K562 (cell line): ENCODE results near the gene ZFAND3. TPM values are rescaled to one million over a fixed set of nuclear protein-coding genes. Genes with fewer than 3 reads are reported as not detected.

Experiments used
- ATAC-seq: fragments of 200-7000 bp; cut with Tn5 transposase; 3 replicates; pipeline ENCODE4 v1.9.1; 2020; ENCODE audit warnings: moderate library complexity
- BruUV-seq: library from RNA; stranded (reverse); fragments of 400-500 nt; replicated peaks from 2 replicates; lab custom pipeline; 2021; lab: Mats Ljungman, UMichigan
- CTCF ChIA-PET: fragments of 300-600 bp; formaldehyde crosslinking; extraction: SDS; loops from one replicate; lab custom pipeline; 2021; ENCODE audit warnings: low intra/inter-chr PET ratio; lab: Yijun Ruan, JAX
- POLR2A ChIA-PET: fragments of 300-600, 350-650 bp; sonication (Branson Sonifier 250); formaldehyde crosslinking; extraction: SDS; loops from one replicate; lab custom pipeline; 2021; ENCODE audit warnings: antibody characterized with exemption, inconsistent platforms; lab: Yijun Ruan, JAX
- DNase-seq, 4 experiments: peaks; one replicate each; pipeline versions ENCODE4 v3.0.0 to v3.0.0-alpha.2; 2011 to 2018; ENCODE audit warnings: low spot score in 3 of 4, mixed read lengths in 3 of 4; ENCODE audit errors: extremely low read depth in 1 of 4
- FAIRE-seq: peaks from 2 replicates; lab custom pipeline; 2011; peaks lifted over from hg19 to GRCh38; lab: Jason Lieb, UNC
- H2AFZ ChIP-seq: 2 replicates; pipeline ENCODE4 v1.6.0; 2011; ENCODE audit warnings: low read depth, low read length, control low read depth, inconsistent platforms
- H3K27ac ChIP-seq: fragments of 200-600 bp; 3 replicates; pipeline ENCODE4 v1.8.0; 2011; ENCODE audit warnings: low read depth, mild to moderate bottlenecking, control low read depth, inconsistent platforms, low read length, moderate library complexity, mixed read lengths; ENCODE audit errors: extremely low read depth
- H3K27me3 ChIP-seq, 2 experiments: fragments of 300-600 bp in 1 of 2; 2 replicates in 1 of 2; 3 replicates in 1 of 2; pipeline versions ENCODE4 v1.6.0 to v1.8.0; 2011; ENCODE audit warnings: inconsistent platforms in 2 of 2, low read length in 2 of 2, mild to moderate bottlenecking in 1 of 2, mixed read lengths in 1 of 2, moderate library complexity in 1 of 2; ENCODE audit not compliant: control insufficient read depth in 2 of 2, insufficient read depth in 2 of 2
- H3K36me3 ChIP-seq: fragments of 300-600 bp; 3 replicates; pipeline ENCODE4 v1.8.0; 2011; ENCODE audit warnings: mild to moderate bottlenecking, low read length, inconsistent platforms; ENCODE audit not compliant: control insufficient read depth, insufficient read depth
- H3K4me1 ChIP-seq, 2 experiments: fragments of 200-600 bp in 1 of 2; replicated peaks in 1 of 2; 2 replicates in 1 of 2; 3 replicates in 1 of 2; pipeline versions ENCODE4 v1.5.1 to v1.8.0; 2011; ENCODE audit warnings: inconsistent platforms in 2 of 2, low read length in 2 of 2, mild to moderate bottlenecking in 1 of 2, mixed read lengths in 1 of 2, moderate library complexity in 1 of 2; ENCODE audit not compliant: control insufficient read depth in 2 of 2, insufficient read depth in 2 of 2
- H3K4me2 ChIP-seq: 2 replicates; pipeline ENCODE4 v1.6.1; 2011; ENCODE audit warnings: low read length, control low read depth, inconsistent platforms, mixed read lengths; ENCODE audit not compliant: insufficient read depth
- H3K4me3 ChIP-seq: fragments of 200-600 bp; sonication (generic), shearing (Covaris generic); 2 replicates; pipeline ENCODE4 v1.5.1; 2016; ENCODE audit warnings: control low read depth, inconsistent platforms
- H3K79me2 ChIP-seq: fragments of 200-600 bp; 3 replicates; pipeline ENCODE4 v1.8.0; 2011; ENCODE audit warnings: low read length, inconsistent platforms; ENCODE audit not compliant: control insufficient read depth, insufficient read depth
- H3K9ac ChIP-seq, 2 experiments: 2 replicates each; pipeline versions ENCODE4 v1.6.0 to v1.6.1; 2011; ENCODE audit warnings: low read depth in 2 of 2, low read length in 2 of 2, control low read depth in 1 of 2, inconsistent platforms in 1 of 2, mild to moderate bottlenecking in 1 of 2, mixed read lengths in 1 of 2; ENCODE audit not compliant: insufficient read depth in 1 of 2
- H3K9me1 ChIP-seq: one replicate; pipeline ENCODE4 v1.6.0; 2011; ENCODE audit warnings: inconsistent platforms, mild to moderate bottlenecking, low read length, moderate library complexity; ENCODE audit not compliant: control insufficient read depth, insufficient read depth
- H3K9me3 ChIP-seq: replicated peaks from 2 replicates; pipeline ENCODE4 v1.5.1; 2011; ENCODE audit warnings: low read depth, low read length, inconsistent platforms; ENCODE audit not compliant: control insufficient read depth, insufficient read depth
- H4K20me1 ChIP-seq: replicated peaks from 2 replicates; pipeline ENCODE4 v1.6.1; 2011; ENCODE audit warnings: low read length, inconsistent platforms, mixed read lengths; ENCODE audit not compliant: control insufficient read depth, insufficient read depth
- CEBPG ChIP-seq, 3 experiments: fragments of 200-800 bp in 1 of 3; sonication (Bioruptor generic) in 1 of 3; sonication (generic) in 1 of 3; formaldehyde crosslinking in 1 of 3; IDR thresholded peaks in 2 of 3; conservative IDR thresholded peaks in 1 of 3; 2 replicates each; pipeline versions ENCODE4 v1.6.1 to v1.8.0; 2016 to 2022; ENCODE audit warnings: missing compliant biosample characterization in 2 of 3, missing genetic modification characterization in 2 of 3, mild to moderate bottlenecking in 1 of 3, missing genetic modification reagents in 1 of 3
- PRPF4 ChIP-seq: fragments of 200-400 bp; formaldehyde crosslinking; IDR thresholded peaks from one replicate; pipeline ENCODE4 v1.6.1; 2017; ENCODE audit warnings: low read length, low read depth, mild to moderate bottlenecking; ENCODE audit not compliant: insufficient read depth, poor library complexity, severe bottlenecking
- RBM22 ChIP-seq: fragments of 200-400 bp; formaldehyde crosslinking; IDR thresholded peaks from 2 replicates; pipeline ENCODE4 v1.6.1; 2018; ENCODE audit warnings: low read length, low read depth; ENCODE audit not compliant: poor library complexity, severe bottlenecking
- TCF7 ChIP-seq: sonication (generic); IDR thresholded peaks from 2 replicates; pipeline ENCODE4 v1.6.1; 2016; ENCODE audit warnings: antibody characterized with exemption, borderline replicate concordance
- TRIM24 ChIP-seq, 2 experiments: fragments of 450-650 bp; IDR thresholded peaks; 2 replicates each; pipeline ENCODE4 v1.6.1; 2016
- ZEB2 ChIP-seq: fragments of 450-650 bp; IDR thresholded peaks from 2 replicates; pipeline ENCODE4 v1.6.1; 2016
- WGBS: fragments of 100-300 bp; shearing (Covaris generic); methylation state at CpG from one replicate; pipeline ENCODE4 v1.1.6; 2016; ENCODE audit warnings: low coverage, mixed read lengths; ENCODE audit not compliant: insufficient coverage; ENCODE audit errors: missing lambda C conversion rate; 5-methylcytosine and 5-hydroxymethylcytosine counted together
- in situ Hi-C: fragments of 300-500 bp; cut with MboI; formaldehyde crosslinking; loops from 4 replicates; pipeline ENCODE4 v1.15.0; 2018; ENCODE audit warnings: inconsistent platforms, mixed read lengths
- intact Hi-C: fragments of 100-400 bp; cut with micrococcal nuclease; formaldehyde crosslinking; loops from 2 replicates; pipeline ENCODE4 v1.14.2; 2022
- polyA plus RNA-seq, 8 experiments: library from polyadenylated mRNA; depleted of rRNA in 4 of 8; stranded (reverse) in 5 of 8; unstranded in 3 of 8; fragments of >200 nt; fragmentation: Nextera tagmentation in 2 of 8; fragmentation: Illumina TruSeq in 1 of 8; extraction: Ambion mirVana in 2 of 8; extraction: Trizol in 1 of 8; gene quantifications; 2 replicates each; pipeline versions ENCODE4 v1.2.1 to v1.2.3, GENCODE V29; 2011 to 2014; ENCODE audit warnings: inconsistent platforms in 1 of 8, missing spikeins in 1 of 8
- total RNA-seq, 7 experiments: library from RNA; depleted of rRNA in 6 of 7; stranded (reverse); fragments of >200 nt in 6 of 7; fragmentation: Illumina TruSeq in 2 of 7; extraction: Trizol in 2 of 7; gene quantifications; 2 replicates each; pipeline versions ENCODE4 v1.2.1 to v1.2.3, GENCODE V29; 2011 to 2021; ENCODE audit warnings: low replicate concordance in 1 of 7

ZFAND3 gene
- total and polyA plus RNA-seq, 9 of the 15 experiments (the other 6 are each of a cell fraction or from before 2014, with no cell fraction given): 0.81 to 26.6 (median 11.8) TPM

DNA sequence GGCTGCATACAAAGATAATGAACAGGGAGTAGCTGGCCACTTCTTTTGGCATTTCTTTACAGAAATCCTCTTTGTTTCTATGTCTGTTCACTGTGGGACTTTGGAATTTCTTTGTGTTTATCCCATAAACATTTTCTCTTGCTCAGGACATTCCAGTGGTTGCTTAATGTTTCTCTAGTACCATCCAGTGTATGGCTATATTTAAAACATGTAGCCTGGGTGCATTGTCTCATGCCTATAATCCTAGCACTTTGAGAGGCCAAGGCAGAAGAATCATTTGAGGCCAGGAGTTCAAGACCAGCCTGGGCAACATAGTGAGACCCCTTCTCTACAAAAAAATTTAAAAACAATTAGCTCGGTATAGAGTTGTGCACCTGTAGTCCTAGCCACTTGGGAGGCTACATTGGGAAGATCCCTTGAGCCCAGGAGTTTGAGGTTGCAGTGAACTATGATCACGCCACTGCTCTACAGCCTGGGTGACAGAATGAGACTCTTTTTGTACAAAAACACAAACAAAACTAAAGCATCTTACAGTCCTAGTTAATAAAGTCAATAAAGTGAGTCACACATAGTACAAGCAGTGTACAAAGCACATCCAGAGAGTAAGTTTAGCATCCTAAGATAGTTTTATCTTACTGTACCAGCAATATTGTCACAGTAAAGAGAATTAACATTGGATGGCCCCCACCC is 63.3 kb downstream of the ZFAND3 start (continued):
- no peak for TF ChIP-seq RBM22
- no peak for TF ChIP-seq CEBPG (CRISPR knock-in tag; IDR thresholded peaks at IDR 0.05)
- no peak for TF ChIP-seq CEBPG (tag; conservative IDR thresholded peaks at IDR 0.05 in 1 of 2, IDR thresholded peaks at IDR 0.05 in 1 of 2)
- no peak for TF ChIP-seq PRPF4

GRCh38 chr6:37884548-37884947 is 65.0 kb downstream of the ZFAND3 start:
- Histone ChIP-seq H3K9me3 (no peaks in the 10 kb centered on the region), H4K20me1 (peaks cover 16% of the 10 kb centered on the region), H3K4me2 (no peak overlapping the region), H2AFZ (no peak overlapping the region), H3K4me3 (no peak overlapping the region), H3K27me3 (no peaks in the 10 kb centered on the region), H3K27ac (no peak overlapping the region), H3K9ac (no peak overlapping the region), H3K9me1 (no peaks in the 10 kb centered on the region), H3K36me3 (no peaks in the 10 kb centered on the region), H3K4me1 (no peaks in the 10 kb centered on the region; a peak in 1 of 5 replicates), H3K79me2 (peaks cover 12% of the 10 kb centered on the region; the same call in 1 of the 3 replicates)
- ChIA-PET CTCF (no interaction called here), POLR2A (interaction anchor here (0.7 kb wide), 1 partner anchor 877 kb away, joined by 3 read pairs; no protein-coding TSS in a partner anchor)
- intact Hi-C loops: no loop called here
- no peak for FAIRE-seq
- TF ChIP-seq TRIM24 (IDR thresholded peaks at IDR 0.05): no peak
- no peak for TF ChIP-seq TCF7
- TF ChIP-seq ZEB2: no peak
- BruUV-seq: no TSS peak
- in situ Hi-C loops: no loop called here
- no peak for ATAC-seq
- DNase-seq: no peak
- whole genome bisulfite sequencing: 27% methylated on average over 1 of the region's 1 CpG
